HUES64 (cell line): Measurements from ENCODE around the gene C11orf87.

Experiments used
- H3K27ac ChIP-seq: 2 replicates; pipeline ENCODE4 v1.7.0; 2013; ENCODE audit warnings: low read depth, low read length, inconsistent platforms
- H3K27me3 ChIP-seq: 2 replicates; pipeline ENCODE4 v1.6.1; 2013; ENCODE audit warnings: mild to moderate bottlenecking, low read length; ENCODE audit not compliant: insufficient read depth
- H3K36me3 ChIP-seq: 2 replicates; pipeline ENCODE4 v1.6.1; 2013; ENCODE audit warnings: mild to moderate bottlenecking, low read length; ENCODE audit not compliant: insufficient read depth
- H3K4me1 ChIP-seq: 2 replicates; pipeline ENCODE4 v1.6.1; 2013; ENCODE audit warnings: mild to moderate bottlenecking, low read length, moderate library complexity; ENCODE audit not compliant: insufficient read depth
- H3K4me3 ChIP-seq: 2 replicates; pipeline ENCODE4 v1.5.1; 2013; ENCODE audit warnings: mild to moderate bottlenecking, low read length, moderate library complexity
- H3K9ac ChIP-seq: 2 replicates; pipeline ENCODE4 v1.6.1; 2013; ENCODE audit warnings: mild to moderate bottlenecking, low read depth, low read length
- H3K9me3 ChIP-seq: 2 replicates; pipeline ENCODE4 v1.6.1; 2013; ENCODE audit warnings: low read depth, low read length; ENCODE audit not compliant: insufficient read depth
- WGBS: fragments of 150-250, 120-280 bp; methylation state at CpG from one replicate; pipeline ENCODE4 v1.1.7; 2013; ENCODE audit warnings: missing lambda C conversion rate; 5-methylcytosine and 5-hydroxymethylcytosine counted together

C11orf87 gene

DNA sequence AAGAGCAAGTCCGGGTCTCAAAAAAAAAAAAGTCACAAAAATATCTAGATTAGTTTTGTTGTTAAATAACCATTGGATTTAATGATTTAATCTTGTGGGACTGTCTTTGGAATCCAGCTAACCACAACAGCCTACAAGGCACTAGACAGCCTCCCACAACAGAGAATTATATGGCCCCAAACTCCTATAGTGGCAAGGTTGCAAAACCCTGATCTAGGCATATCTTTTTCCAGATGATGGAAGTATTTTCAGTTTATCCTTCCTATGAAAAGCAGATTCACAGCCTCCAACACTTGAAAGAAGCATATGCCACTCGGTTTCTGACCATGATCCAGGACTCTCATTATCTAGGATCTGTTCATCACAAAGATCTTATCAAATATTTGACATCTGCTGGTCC, 5.4 kb upstream of the C11orf87 start:
- H3K27ac ChIP-seq, result no peak overlapping the region
- no peaks in the 10 kb centered on the region for H3K9me3 ChIP-seq
- H3K4me3 ChIP-seq, result no peak overlapping the region
- H3K27me3 ChIP-seq, result peaks cover 26% of the 10 kb centered on the region
- WGBS, result 86% methylated on average over 1 of the region's 2 CpGs
- no peaks in the 10 kb centered on the region for H3K36me3 ChIP-seq
- no peak overlapping the region for H3K9ac ChIP-seq
- H3K4me1 ChIP-seq, result no peaks in the 10 kb centered on the region

DNA sequence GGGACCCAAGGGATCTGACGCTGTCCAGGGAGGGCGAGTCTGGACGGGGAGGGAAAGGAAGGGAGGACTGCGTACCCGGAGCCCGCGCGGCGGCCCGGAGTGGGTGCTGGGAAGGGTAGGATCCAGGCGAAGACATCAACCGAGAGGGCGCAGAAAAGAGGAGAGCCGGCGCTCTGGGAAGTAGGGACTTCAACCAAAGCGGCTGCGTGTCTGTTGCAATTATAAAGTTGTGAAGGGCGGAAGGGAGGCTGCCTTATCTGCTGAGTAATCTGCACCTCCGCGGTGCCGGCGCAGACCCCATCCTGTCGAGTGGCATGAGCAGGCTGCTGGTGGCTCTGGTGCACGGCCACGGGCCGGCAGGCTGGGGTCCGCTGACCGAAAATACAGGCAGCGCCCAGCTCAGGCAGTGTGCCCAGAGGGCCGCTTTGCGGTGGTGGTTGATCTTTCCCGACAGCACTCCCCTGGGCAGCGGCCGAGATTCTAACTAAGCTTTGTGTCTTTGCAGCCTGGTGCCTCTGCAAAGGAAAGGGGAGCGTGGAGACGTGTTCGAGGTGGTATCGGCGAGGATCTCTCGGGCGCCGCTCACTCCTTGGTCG, 978 bp downstream of the C11orf87 start:
- Histone ChIP-seq H3K27me3 (peaks cover 62% of the 10 kb centered on the region), H3K9me3 (no peaks in the 10 kb centered on the region), H3K4me1 (no peaks in the 10 kb centered on the region), H3K27ac (no peak overlapping the region), H3K9ac (no peak overlapping the region), H3K4me3 (peak overlapping the region; percentile 54), H3K36me3 (no peaks in the 10 kb centered on the region)
- 2% methylated on average over 43 of the region's 43 CpGs for WGBS

DNA sequence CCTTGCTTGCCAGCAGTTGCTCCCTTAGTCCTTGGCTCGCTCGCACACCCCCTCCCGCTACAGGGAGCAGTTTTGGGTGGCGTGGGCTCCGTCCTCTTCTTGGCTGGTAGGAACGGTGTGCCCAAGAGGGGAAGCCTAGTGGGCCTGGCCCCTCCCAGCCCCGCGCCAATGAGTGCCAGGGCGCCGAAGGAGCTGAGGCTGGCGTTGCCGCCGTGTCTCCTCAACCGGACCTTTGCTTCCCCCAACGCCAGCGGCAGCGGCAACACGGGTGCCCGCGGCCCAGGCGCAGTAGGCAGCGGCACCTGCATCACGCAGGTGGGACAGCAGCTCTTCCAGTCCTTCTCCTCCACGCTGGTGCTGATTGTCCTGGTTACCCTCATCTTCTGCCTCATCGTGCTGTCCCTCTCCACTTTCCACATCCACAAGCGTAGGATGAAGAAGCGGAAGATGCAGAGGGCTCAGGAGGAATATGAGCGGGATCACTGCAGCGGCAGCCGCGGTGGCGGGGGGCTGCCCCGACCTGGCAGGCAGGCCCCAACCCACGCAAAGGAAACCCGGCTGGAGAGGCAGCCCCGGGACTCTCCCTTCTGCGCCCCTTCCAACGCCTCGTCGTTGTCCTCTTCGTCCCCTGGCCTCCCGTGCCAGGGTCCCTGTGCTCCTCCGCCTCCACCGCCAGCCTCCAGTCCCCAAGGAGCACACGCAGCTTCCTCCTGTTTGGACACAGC, 1.6 kb downstream of the C11orf87 start:
- Histone ChIP-seq H3K4me3 (peak overlapping the region; percentile 54), H3K9ac (no peak overlapping the region)
- 10% methylated on average over 45 of the region's 45 CpGs for WGBS

DNA sequence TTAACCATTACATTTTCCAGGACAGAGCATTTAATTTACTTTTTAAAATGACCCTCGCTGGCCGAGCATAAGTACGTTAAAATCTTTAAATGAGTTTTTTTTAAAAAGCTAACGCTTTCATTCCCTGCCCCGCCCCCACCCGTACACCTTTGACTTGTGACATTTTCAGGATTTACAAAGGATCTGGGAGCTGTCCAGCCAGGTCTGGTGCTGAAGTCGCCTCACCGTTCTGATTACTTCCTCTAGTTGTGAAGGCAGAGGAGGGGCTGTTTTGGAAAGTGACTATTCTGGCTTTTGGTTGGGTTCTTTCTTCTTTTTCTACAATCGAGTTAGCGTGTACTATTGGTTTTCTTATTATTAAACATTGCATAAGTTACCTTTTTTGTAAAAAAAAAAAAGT, 2.9 kb downstream of the C11orf87 start:
- no peak overlapping the region for H3K4me3 ChIP-seq
- no peak overlapping the region for H3K27ac ChIP-seq
- H3K4me1 ChIP-seq, result no peaks in the 10 kb centered on the region
- H3K27me3 ChIP-seq, result peaks cover 52% of the 10 kb centered on the region
- H3K9ac ChIP-seq, result no peak overlapping the region
- H3K9me3 ChIP-seq, result no peaks in the 10 kb centered on the region
- 5% methylated on average over 8 of the region's 10 CpGs for WGBS
- H3K36me3 ChIP-seq, result no peaks in the 10 kb centered on the region

More for the DNA sequence above, 1.6 kb downstream of the C11orf87 start:
- no peaks in the 10 kb centered on the region for H3K36me3 ChIP-seq
- H3K27ac ChIP-seq, result no peak overlapping the region
- no peaks in the 10 kb centered on the region for H3K9me3 ChIP-seq
- peaks cover 62% of the 10 kb centered on the region for H3K27me3 ChIP-seq
- H3K4me1 ChIP-seq, result no peaks in the 10 kb centered on the region

DNA sequence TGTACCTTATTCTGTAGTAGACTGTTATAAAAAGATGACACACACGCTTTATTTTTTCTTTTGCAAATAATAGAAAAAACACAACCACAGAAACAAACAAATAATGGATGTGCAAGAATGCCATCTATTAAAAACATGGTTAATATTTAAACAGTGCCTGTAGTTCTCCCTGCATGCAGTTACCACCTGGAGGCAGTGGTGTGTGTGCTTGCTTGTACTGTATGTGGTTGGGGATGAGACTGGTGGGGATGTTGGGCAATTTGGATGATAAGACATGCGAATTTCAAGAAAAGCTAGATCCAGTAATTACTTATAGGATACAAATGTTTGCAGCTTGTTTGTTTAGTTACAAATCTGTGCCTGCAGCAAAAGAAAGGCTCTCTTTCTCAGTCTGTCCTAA, 3.6 kb downstream of the C11orf87 start:
- H3K4me1 ChIP-seq, result no peaks in the 10 kb centered on the region
- peaks cover 50% of the 10 kb centered on the region for H3K27me3 ChIP-seq
- WGBS, result 83% methylated on average over 1 of the region's 2 CpGs
- no peak overlapping the region for H3K4me3 ChIP-seq
- no peak overlapping the region for H3K9ac ChIP-seq
- H3K27ac ChIP-seq, result no peak overlapping the region
- no peaks in the 10 kb centered on the region for H3K9me3 ChIP-seq
- H3K36me3 ChIP-seq, result no peaks in the 10 kb centered on the region

DNA sequence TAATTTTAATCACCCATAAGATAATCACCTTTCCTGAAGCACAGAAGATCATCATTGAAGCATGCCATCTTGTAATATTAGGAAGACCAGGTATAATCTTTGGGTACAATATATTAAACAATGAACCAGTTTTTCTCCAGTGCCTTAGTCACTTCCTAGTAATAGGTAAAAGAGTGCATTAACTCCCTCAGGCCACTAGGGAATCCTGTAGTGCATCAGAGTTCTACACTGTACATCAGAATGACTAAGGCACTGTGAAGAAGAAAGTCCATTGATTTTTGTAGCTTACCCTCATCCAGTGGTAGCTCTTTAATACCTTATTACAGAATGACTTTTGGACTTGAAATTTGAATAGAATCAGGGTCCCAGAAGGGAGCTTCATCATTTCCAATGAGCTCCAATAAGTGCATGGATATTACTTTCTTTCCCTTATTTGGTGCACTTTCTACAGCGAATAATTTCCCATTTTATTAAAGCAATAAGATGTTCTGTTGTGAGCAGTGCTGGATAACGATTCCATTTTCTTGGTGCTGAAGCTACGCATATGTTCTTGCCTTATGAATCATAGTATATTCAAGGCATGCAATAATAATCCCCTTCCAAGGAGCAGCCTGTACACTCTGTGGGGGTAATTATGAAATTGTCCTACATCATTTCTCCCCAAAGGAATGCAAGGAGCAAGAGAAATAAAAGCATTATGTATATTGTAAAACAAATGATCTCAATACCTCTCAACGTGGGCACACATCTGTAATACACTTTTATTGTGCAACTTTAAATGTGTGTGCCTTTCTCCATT, 4.7 kb downstream of the C11orf87 start:
- no peaks in the 10 kb centered on the region for H3K4me1 ChIP-seq
- no peak overlapping the region for H3K9ac ChIP-seq
- H3K9me3 ChIP-seq, result no peaks in the 10 kb centered on the region
- WGBS, result 89% methylated on average over 3 of the region's 4 CpGs
- peaks cover 39% of the 10 kb centered on the region for H3K27me3 ChIP-seq
- H3K36me3 ChIP-seq, result no peaks in the 10 kb centered on the region
- H3K27ac ChIP-seq, result no peak overlapping the region
- no peak overlapping the region for H3K4me3 ChIP-seq

DNA sequence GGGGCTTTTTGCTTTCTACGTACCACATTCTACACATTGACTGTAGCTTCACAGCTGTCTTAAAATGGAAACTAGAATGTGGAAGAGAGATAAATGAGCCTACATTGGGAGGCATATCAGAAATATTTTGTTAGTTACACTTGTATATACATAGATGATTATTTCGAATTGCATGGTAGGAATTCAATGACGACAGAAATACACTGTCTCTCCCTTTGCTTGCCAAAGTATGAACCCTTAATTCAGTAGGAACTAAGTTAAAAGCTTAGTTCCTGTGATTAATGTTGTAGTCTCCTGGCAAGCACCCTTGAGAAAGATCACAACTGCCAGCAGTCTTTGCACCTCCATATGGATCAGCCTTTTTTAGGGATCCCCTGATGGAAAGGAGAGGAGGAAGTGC, 10.1 kb downstream of the C11orf87 start:
- no peak overlapping the region for H3K27ac ChIP-seq
- H3K9ac ChIP-seq, result no peak overlapping the region

DNA sequence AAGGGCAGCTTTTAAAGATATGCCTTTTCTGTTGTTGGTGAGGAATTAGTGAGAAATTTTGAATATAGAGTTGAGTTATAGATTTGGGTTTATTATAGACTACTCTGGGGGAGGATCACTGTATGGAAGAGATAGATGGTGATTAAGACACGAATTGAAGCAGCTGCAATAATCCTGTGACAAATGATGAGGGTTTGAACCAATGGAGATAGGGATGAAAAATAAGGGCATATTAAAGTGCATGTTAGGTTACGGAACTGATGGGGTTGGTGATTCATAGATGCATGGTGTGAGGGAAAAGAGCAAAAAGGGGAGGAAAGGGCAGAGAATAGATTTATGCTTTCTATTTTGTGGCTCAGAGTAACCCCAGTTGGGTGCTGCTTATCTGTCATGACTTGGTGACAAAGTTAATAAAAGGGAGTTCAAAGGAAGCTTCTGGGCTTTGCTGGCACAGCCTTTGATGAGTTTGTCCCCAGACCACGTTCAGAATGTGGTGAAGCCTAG, 11.8 kb downstream of the C11orf87 start:
- no peaks in the 10 kb centered on the region for H3K9me3 ChIP-seq
- no peaks in the 10 kb centered on the region for H3K4me1 ChIP-seq
- no peak overlapping the region for H3K27ac ChIP-seq
- no peak overlapping the region for H3K4me3 ChIP-seq
- WGBS, result 87% methylated on average over 3 of the region's 3 CpGs
- no peaks in the 10 kb centered on the region for H3K27me3 ChIP-seq
- no peak overlapping the region for H3K9ac ChIP-seq
- no peaks in the 10 kb centered on the region for H3K36me3 ChIP-seq

More for the DNA sequence above, 10.1 kb downstream of the C11orf87 start:
- Histone ChIP-seq H3K36me3 (no peaks in the 10 kb centered on the region), H3K4me3 (no peak overlapping the region), H3K27me3 (no peaks in the 10 kb centered on the region), H3K9me3 (no peaks in the 10 kb centered on the region), H3K4me1 (no peaks in the 10 kb centered on the region)
- 85% methylated on average over 3 of the region's 3 CpGs for WGBS

DNA sequence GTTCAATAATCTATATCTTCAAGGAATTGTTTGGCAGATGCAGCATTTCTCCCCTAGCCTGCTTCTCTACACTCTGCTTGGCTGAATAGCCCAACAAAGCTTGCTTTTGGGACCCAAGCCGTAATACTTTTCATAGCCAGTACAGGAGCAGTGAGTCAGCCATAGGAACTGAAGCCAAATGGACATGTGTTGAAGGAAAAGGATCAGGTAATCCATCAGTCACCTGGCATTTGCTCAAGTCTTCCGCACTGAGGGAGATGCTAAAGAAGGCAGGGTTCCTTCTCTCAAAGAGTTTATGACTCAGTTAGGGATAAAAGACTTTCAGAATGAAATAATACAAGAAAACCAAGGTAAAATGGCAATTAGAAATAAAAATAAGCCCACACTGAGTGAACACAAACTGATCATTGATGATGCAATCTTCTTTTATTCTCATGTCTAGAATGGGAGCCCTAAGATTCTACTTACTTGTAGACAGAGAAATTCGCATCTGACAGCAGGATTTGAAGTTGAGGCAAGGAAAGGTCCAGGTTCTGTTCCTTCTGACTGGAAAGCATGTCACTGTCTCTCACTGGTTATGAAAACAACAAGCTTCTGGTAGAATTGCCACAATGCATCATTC, 13.2 kb downstream of the C11orf87 start:
- no peaks in the 10 kb centered on the region for H3K4me1 ChIP-seq
- H3K27me3 ChIP-seq, result no peaks in the 10 kb centered on the region
- no peaks in the 10 kb centered on the region for H3K36me3 ChIP-seq
- H3K4me3 ChIP-seq, result no peak overlapping the region
- 98% methylated on average over 3 of the region's 3 CpGs for WGBS
- no peak overlapping the region for H3K9ac ChIP-seq
- no peak overlapping the region for H3K27ac ChIP-seq
- H3K9me3 ChIP-seq, result no peaks in the 10 kb centered on the region

DNA sequence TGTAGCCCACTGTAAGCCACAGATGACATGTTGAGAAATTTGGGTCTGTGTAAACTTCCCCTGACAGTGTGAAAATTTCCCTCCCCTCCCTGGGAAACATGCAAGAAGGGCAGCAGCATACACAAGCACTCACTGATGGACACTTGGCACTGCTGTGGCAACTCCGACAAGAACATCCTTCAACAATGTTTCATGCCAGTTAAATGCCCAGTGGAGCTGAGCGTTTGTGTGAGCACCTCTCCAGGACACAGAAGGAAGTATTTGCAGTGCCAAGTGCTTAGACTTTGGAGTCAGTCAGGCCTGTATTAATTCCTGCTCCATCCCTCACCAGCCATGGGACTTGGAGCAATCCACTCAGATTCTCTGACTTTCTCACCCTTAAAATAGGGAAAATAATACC, 17.7 kb downstream of the C11orf87 start:
- Histone ChIP-seq H3K9me3 (no peaks in the 10 kb centered on the region), H3K4me3 (no peak overlapping the region), H3K4me1 (no peaks in the 10 kb centered on the region), H3K36me3 (no peaks in the 10 kb centered on the region), H3K27ac (no peak overlapping the region), H3K9ac (no peak overlapping the region), H3K27me3 (no peaks in the 10 kb centered on the region)
- 94% methylated on average over 2 of the region's 2 CpGs for WGBS

DNA sequence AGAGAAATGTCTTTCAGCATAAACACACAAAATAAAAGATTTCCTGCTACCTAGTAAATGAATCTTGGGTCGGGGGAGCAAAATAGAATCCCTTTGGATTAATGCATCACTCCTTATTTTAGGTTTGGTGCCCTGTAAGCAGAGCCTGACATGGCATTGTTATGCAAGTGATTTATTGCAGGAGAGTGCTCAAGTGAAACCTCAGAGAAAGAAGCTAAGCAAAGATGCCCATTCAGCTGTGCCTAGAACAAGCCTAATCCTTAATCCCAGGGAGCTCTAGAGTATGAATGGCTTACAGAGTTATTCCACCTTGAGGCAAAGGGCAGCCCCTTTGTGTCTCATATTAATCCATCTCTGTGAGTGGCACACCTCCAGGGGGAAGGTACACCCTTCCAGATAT, 21.1 kb downstream of the C11orf87 start:
- Histone ChIP-seq H3K27me3 (no peaks in the 10 kb centered on the region), H3K9ac (no peak overlapping the region), H3K9me3 (no peaks in the 10 kb centered on the region), H3K4me1 (no peaks in the 10 kb centered on the region), H3K36me3 (no peaks in the 10 kb centered on the region), H3K4me3 (no peak overlapping the region), H3K27ac (no peak overlapping the region)
- 86% methylated on average over 1 of the region's 1 CpG for WGBS
